B cell (primary cell): ENCODE measurements around the gene EEF1AKMT3.

Experiments used
- CTCF ChIP-seq: fragments of 200-600 bp; IDR thresholded peaks from one replicate; pipeline ENCODE4 v1.8.0; 2022; ENCODE audit warnings: antibody characterized with exemption, mild to moderate bottlenecking
- EZH2 ChIP-seq: IDR thresholded peaks from 2 replicates; pipeline ENCODE4 v1.6.1; 2012; ENCODE audit warnings: borderline replicate concordance, low read depth, mild to moderate bottlenecking, moderate library complexity, low read length; ENCODE audit not compliant: insufficient read depth, poor library complexity, severe bottlenecking

GRCh38 chr12:57777367-57777766, 5.0 kb downstream of the EEF1AKMT3 start:
- TF ChIP-seq CTCF: no peak
- TF ChIP-seq EZH2: no peak
